8988T (cell line): Measurements from ENCODE around the gene LENG9.

Source experiments
- DNase-seq: peaks from one replicate; pipeline ENCODE4 v3.0.0; 2011

Gene LENG9

GRCh38 chr19:54435551-54436016 lies 28.0 kb downstream of the LENG9 start:
- no peak for DNase-seq

GRCh38 chr19:54434873-54435214 lies 28.7 kb downstream of the LENG9 start:
- no peak for DNase-seq

- DNase-seq, result no peak
These were observed 29.3 kb downstream of the LENG9 start for GRCh38 chr19:54434112-54434872.

- DNase-seq, result no peak
These were observed 29.9 kb downstream of the LENG9 start for GRCh38 chr19:54433697-54434096.

- no peak for DNase-seq
These were observed 31.3 kb downstream of the LENG9 start for GRCh38 chr19:54432144-54432738.

GRCh38 chr19:54431255-54431838 lies 32.2 kb downstream of the LENG9 start:
- DNase-seq, result no peak

GRCh38 chr19:54430306-54431254 lies 33.0 kb downstream of the LENG9 start:
- DNase-seq, result no peak

- DNase-seq, result no peak
These were observed 33.9 kb downstream of the LENG9 start for GRCh38 chr19:54429545-54430227.

GRCh38 chr19:54429176-54429495 lies 34.4 kb downstream of the LENG9 start:
- no peak for DNase-seq

GRCh38 chr19:54428323-54429175 lies 35.0 kb downstream of the LENG9 start:
- DNase-seq, result no peak

- no peak for DNase-seq
These were observed 36.0 kb downstream of the LENG9 start for GRCh38 chr19:54427586-54427985.

- DNase-seq, result no peak
These were observed 37.2 kb downstream of the LENG9 start for GRCh38 chr19:54426291-54426931.

GRCh38 chr19:54425382-54425723 lies 38.2 kb downstream of the LENG9 start:
- no peak for DNase-seq

- no peak for DNase-seq
These were observed 38.8 kb downstream of the LENG9 start for GRCh38 chr19:54424660-54425381.

- DNase-seq, result no peak
These were observed 39.4 kb downstream of the LENG9 start for GRCh38 chr19:54424201-54424600.

GRCh38 chr19:54422136-54422535 lies 41.4 kb downstream of the LENG9 start:
- DNase-seq, result no peak

GRCh38 chr19:54421521-54421920 lies 42.1 kb downstream of the LENG9 start:
- DNase-seq, result no peak

- no peak for DNase-seq
These were observed 42.4 kb downstream of the LENG9 start for GRCh38 chr19:54421169-54421516.

- no peak for DNase-seq
These were observed 43.0 kb downstream of the LENG9 start for GRCh38 chr19:54420383-54421168.

- no peak for DNase-seq
These were observed 43.6 kb downstream of the LENG9 start for GRCh38 chr19:54420068-54420382.
